ENCODE data around the gene KCTD13.

DNA sequence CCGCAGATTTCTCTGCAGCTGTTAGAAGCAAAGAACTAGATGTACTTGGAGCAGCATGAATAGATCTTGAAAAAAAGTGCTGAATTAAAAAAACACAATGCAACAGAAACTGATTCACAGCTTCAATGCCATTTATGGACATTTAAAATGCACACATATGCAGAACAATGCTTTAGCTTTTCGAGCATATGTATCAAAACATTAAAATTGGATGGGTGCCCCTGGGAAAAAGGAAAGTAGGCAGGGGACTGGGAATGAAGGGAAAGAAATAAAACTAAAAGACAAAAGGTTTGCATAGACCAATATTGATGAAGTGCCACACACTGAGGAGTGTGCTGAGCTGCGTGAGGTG lies 5.0 kb downstream of the KCTD13 start:
- TF ChIP-seq CTCF (IDR thresholded peaks at IDR 0.05), result no peak
- no peak for TF ChIP-seq EP300 (IDR thresholded peaks at IDR 0.05)
